Panc1 (cell line): Measurements from ENCODE around the gene SFT2D2. TPM values are rescaled to one million over a fixed set of nuclear protein-coding genes. Genes with fewer than 3 reads are reported as not detected.

Experiments
- ATAC-seq: fragments of 200-7000 bp; cut with Tn5 transposase; 2 replicates; pipeline ENCODE4 v1.9.1; 2020; ENCODE audit warnings: mild to moderate bottlenecking, moderate library complexity
- BruUV-seq: library from RNA; stranded (reverse); fragments of 400-500 nt; replicated peaks from 2 replicates; lab custom pipeline; 2021; lab: Mats Ljungman, UMichigan
- CTCF ChIA-PET: fragments of 300-600 bp; sonication (Branson Sonifier 250); formaldehyde crosslinking; loops from one replicate; lab custom pipeline; 2022; ENCODE audit warnings: antibody characterized with exemption; lab: Charles Lee
- POLR2A ChIA-PET: fragments of 300-600 bp; sonication (Branson Sonifier 250); formaldehyde crosslinking; loops from one replicate; lab custom pipeline; 2022; ENCODE audit warnings: antibody characterized with exemption; lab: Charles Lee
- DNase-seq: peaks from one replicate; pipeline ENCODE4 v3.0.0-alpha.2; 2010; ENCODE audit warnings: low read depth, low spot score
- H3K27ac ChIP-seq: 2 replicates; pipeline ENCODE4 v1.5.1; 2011; ENCODE audit warnings: mild to moderate bottlenecking, low read length, inconsistent platforms
- H3K27me3 ChIP-seq: fragments of 200-500 bp; sonication (Bioruptor generic); 2 replicates; pipeline ENCODE4 v1.6.0; 2014; ENCODE audit warnings: low read length, inconsistent platforms; ENCODE audit not compliant: control insufficient read depth, insufficient read depth
- H3K36me3 ChIP-seq: fragments of 200-500 bp; sonication (Bioruptor generic); 2 replicates; pipeline ENCODE4 v1.5.1; 2014; ENCODE audit warnings: inconsistent platforms, mild to moderate bottlenecking, low read length, moderate library complexity; ENCODE audit not compliant: control insufficient read depth, insufficient read depth
- H3K4me1 ChIP-seq: 2 replicates; pipeline ENCODE4 v1.5.1; 2011; ENCODE audit warnings: inconsistent platforms, mild to moderate bottlenecking, low read length, moderate library complexity; ENCODE audit not compliant: control insufficient read depth, insufficient read depth
- H3K4me3 ChIP-seq, 2 experiments: 2 replicates each; pipeline ENCODE4 v1.5.1; 2011 to 2012; ENCODE audit warnings: low read depth in 2 of 2, low read length in 2 of 2, mild to moderate bottlenecking in 2 of 2, inconsistent platforms in 1 of 2, moderate library complexity in 1 of 2
- H3K9me3 ChIP-seq: fragments of 200-500 bp; sonication (Bioruptor generic); 2 replicates; pipeline ENCODE4 v1.5.1; 2014; ENCODE audit warnings: low read depth, mild to moderate bottlenecking, inconsistent platforms, low read length, moderate library complexity; ENCODE audit not compliant: control insufficient read depth, insufficient read depth
- POLR2AphosphoS5 ChIP-seq: IDR thresholded peaks from 2 replicates; pipeline ENCODE4 v1.6.1; 2012; ENCODE audit warnings: mild to moderate bottlenecking, low read depth, low read length, moderate library complexity
- SIN3A ChIP-seq: IDR thresholded peaks from 2 replicates; pipeline ENCODE4 v1.6.1; 2012; ENCODE audit warnings: low read depth, mild to moderate bottlenecking, low read length, moderate library complexity, borderline replicate concordance; ENCODE audit not compliant: insufficient read depth
- TCF7L2 ChIP-seq: IDR thresholded peaks from 2 replicates; pipeline ENCODE4 v1.6.1; 2011; ENCODE audit warnings: mild to moderate bottlenecking, low read depth, low read length, inconsistent platforms
- in situ Hi-C: cut with HindIII; loops from 2 replicates; pipeline ENCODE4 v1.10.0; 2016; ENCODE audit warnings: low sequenced_read_pairs, low pct_unique_long_range_greater_than_20kb
- intact Hi-C: fragments of 100-400 bp; cut with micrococcal nuclease; formaldehyde crosslinking; loops from one replicate; pipeline ENCODE4 v1.10.0; 2022; ENCODE audit not compliant: unreplicated experiment
- total RNA-seq: library from RNA; stranded (reverse); gene quantifications from one replicate; pipeline ENCODE4 v1.2.1, GENCODE V29; 2021; ENCODE audit not compliant: unreplicated experiment
- TF ChIP-seq, protein P1 (sequence below): fragments of 450-650 bp; IDR thresholded peaks from 2 replicates; pipeline ENCODE4 v1.5.1; 2017; ENCODE audit warnings: mild to moderate bottlenecking
- TF ChIP-seq, protein P2 (sequence below), 2 experiments: IDR thresholded peaks; 2 replicates each; pipeline ENCODE4 v1.6.1; 2011 to 2012; ENCODE audit warnings: low read depth in 2 of 2, control low read depth in 1 of 2, low read length in 1 of 2, mild to moderate bottlenecking in 1 of 2, moderate library complexity in 1 of 2; ENCODE audit not compliant: insufficient read depth in 1 of 2

Gene SFT2D2
- total RNA-seq, 1 experiment from 2014 or later = 68.1 TPM

DNA sequence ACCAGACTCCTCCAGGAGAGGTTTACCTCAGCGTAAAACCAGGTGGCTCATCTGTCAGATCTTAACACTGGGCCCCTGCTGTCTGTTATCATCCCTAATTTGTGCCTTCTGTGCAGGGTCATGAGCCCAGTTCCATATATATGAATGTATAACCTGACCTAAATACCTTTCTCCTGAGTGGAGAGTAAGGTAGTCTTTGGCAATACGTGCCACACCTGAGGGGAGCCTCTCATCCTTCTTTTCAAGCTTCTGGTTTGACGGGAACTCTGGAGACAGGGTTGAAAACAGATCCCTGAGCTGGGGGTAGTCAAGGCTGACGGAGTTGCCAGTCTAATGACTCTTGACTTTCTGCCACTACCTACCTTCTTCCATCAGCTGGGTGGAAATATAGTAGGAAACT is 4.1 kb downstream of the SFT2D2 start:
- no peak for DNase-seq
- no peak overlapping the region for H3K4me3 ChIP-seq

DNA sequence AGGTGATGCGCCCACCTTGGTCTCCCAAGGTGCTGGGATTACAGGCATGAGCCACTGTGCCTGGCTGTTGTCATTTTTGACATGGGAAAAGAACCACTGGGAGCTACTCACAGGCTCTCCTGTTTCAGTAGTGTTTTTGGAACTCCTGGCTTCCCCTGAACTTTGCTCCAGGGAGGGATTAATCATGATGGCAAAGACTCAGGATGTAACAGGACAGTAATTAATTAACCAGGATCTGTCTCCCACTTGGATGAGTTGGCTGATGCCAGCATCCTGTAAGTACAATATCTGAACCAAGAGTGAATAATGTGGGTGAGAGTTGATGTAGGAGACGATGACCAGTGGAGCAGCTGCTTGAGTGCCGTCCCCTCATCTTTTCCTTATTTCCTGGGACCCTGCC is 4.9 kb downstream of the SFT2D2 start:
- CTCF ChIA-PET = no interaction called here
- POLR2A ChIA-PET = no interaction called here
- intact Hi-C loops (no loop called here), in situ Hi-C loops (no loop called here)
- DNase-seq = no peak
- TF ChIP-seq, protein P1, sequence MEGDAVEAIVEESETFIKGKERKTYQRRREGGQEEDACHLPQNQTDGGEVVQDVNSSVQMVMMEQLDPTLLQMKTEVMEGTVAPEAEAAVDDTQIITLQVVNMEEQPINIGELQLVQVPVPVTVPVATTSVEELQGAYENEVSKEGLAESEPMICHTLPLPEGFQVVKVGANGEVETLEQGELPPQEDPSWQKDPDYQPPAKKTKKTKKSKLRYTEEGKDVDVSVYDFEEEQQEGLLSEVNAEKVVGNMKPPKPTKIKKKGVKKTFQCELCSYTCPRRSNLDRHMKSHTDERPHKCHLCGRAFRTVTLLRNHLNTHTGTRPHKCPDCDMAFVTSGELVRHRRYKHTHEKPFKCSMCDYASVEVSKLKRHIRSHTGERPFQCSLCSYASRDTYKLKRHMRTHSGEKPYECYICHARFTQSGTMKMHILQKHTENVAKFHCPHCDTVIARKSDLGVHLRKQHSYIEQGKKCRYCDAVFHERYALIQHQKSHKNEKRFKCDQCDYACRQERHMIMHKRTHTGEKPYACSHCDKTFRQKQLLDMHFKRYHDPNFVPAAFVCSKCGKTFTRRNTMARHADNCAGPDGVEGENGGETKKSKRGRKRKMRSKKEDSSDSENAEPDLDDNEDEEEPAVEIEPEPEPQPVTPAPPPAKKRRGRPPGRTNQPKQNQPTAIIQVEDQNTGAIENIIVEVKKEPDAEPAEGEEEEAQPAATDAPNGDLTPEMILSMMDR = no peak
- no peak for TF ChIP-seq POLR2AphosphoS5
- ATAC-seq = no peak
- Histone ChIP-seq H3K36me3 (peaks cover 6% of the 10 kb centered on the region; the same call in 1 of the 2 replicates), H3K9me3 (no peaks in the 10 kb centered on the region), H3K4me3 (no peak overlapping the region), H3K4me1 (peaks cover 21% of the 10 kb centered on the region), H3K27me3 (no peaks in the 10 kb centered on the region), H3K27ac (no peak overlapping the region)
- no TSS peak for BruUV-seq

More for the DNA sequence above, 4.1 kb downstream of the SFT2D2 start:
- no peaks in the 10 kb centered on the region for H3K9me3 ChIP-seq
- in situ Hi-C loops = no loop called here
- peaks cover 6% of the 10 kb centered on the region; the same call in 1 of the 2 replicates for H3K36me3 ChIP-seq
- CTCF ChIA-PET = no interaction called here
- POLR2A ChIA-PET = no interaction called here
- H3K27me3 ChIP-seq = no peaks in the 10 kb centered on the region
- BruUV-seq = no TSS peak
- no peak for ATAC-seq
- TF ChIP-seq, protein P1 = no peak
- TF ChIP-seq, protein P2, sequence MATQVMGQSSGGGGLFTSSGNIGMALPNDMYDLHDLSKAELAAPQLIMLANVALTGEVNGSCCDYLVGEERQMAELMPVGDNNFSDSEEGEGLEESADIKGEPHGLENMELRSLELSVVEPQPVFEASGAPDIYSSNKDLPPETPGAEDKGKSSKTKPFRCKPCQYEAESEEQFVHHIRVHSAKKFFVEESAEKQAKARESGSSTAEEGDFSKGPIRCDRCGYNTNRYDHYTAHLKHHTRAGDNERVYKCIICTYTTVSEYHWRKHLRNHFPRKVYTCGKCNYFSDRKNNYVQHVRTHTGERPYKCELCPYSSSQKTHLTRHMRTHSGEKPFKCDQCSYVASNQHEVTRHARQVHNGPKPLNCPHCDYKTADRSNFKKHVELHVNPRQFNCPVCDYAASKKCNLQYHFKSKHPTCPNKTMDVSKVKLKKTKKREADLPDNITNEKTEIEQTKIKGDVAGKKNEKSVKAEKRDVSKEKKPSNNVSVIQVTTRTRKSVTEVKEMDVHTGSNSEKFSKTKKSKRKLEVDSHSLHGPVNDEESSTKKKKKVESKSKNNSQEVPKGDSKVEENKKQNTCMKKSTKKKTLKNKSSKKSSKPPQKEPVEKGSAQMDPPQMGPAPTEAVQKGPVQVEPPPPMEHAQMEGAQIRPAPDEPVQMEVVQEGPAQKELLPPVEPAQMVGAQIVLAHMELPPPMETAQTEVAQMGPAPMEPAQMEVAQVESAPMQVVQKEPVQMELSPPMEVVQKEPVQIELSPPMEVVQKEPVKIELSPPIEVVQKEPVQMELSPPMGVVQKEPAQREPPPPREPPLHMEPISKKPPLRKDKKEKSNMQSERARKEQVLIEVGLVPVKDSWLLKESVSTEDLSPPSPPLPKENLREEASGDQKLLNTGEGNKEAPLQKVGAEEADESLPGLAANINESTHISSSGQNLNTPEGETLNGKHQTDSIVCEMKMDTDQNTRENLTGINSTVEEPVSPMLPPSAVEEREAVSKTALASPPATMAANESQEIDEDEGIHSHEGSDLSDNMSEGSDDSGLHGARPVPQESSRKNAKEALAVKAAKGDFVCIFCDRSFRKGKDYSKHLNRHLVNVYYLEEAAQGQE (IDR thresholded peaks at IDR 0.05; ENCODE audit: insufficient read depth in 1 of 2, low read depth in 2 of 2, low read length in 1 of 2) = no peak
- no peak for TF ChIP-seq POLR2AphosphoS5
- no peak for TF ChIP-seq TCF7L2
- no peak for TF ChIP-seq SIN3A
- intact Hi-C loops = no loop called here
- peaks cover 26% of the 10 kb centered on the region for H3K4me1 ChIP-seq
- H3K27ac ChIP-seq = no peak overlapping the region
